Upper lobe of left lung (tissue), 6 donors: Measurements from ENCODE around the gene PPM1F. TPM values are rescaled to one million over a fixed set of nuclear protein-coding genes. Genes with fewer than 3 reads are reported as not detected.
"Not testable (repeated sequence)": the region's sequence is repeated elsewhere in the genome, so short reads cannot be mapped to it uniquely, and the experiment has no call there.

Experiments
- ATAC-seq, 2 donors: fragments of 200-7000 bp; cut with Tn5 transposase; one replicate each; pipeline ENCODE4 v1.9.1; 2022; ENCODE audit warnings: mild to moderate bottlenecking in 2 of 2, moderate library complexity in 2 of 2; ENCODE audit not compliant: low FRiP score in 2 of 2
- DNase-seq, 2 donors: peaks; one replicate each; pipeline ENCODE4 v3.0.0-alpha.2; 2019 to 2020
- H3K27ac ChIP-seq, 4 donors: fragments of 200-600 bp; sonication (generic); one replicate each; pipeline ENCODE4 v1.5.1; 2016 to 2019
- H3K27me3 ChIP-seq, 4 donors: fragments of 200-600 bp; sonication (generic); one replicate each; pipeline ENCODE4 v1.5.1; 2017 to 2019
- H3K36me3 ChIP-seq, 4 donors: fragments of 200-600 bp; sonication (generic); one replicate each; pipeline ENCODE4 v1.5.1; 2016 to 2019
- H3K4me1 ChIP-seq, 4 donors: fragments of 200-600 bp; sonication (generic); one replicate each; pipeline ENCODE4 v1.5.1; 2018 to 2019
- H3K4me3 ChIP-seq, 4 donors: fragments of 200-600 bp; sonication (generic); one replicate each; pipeline ENCODE4 v1.5.1; 2017 to 2019; ENCODE audit warnings: mild to moderate bottlenecking in 2 of 4, moderate library complexity in 1 of 4
- H3K9me3 ChIP-seq, 4 donors: fragments of 200-600 bp; sonication (generic); one replicate each; pipeline ENCODE4 v1.5.1; 2018 to 2019
- EP300 ChIP-seq, 4 donors: sonication (generic); formaldehyde crosslinking; IDR thresholded peaks; one replicate each; pipeline ENCODE4 v1.5.1; 2017; ENCODE audit warnings: antibody characterized with exemption in 4 of 4, control low read depth in 2 of 4
- POLR2A ChIP-seq, 4 donors: fragments of 450-650 bp; IDR thresholded peaks; one replicate each; pipeline ENCODE4 v1.5.1; 2016 to 2017; ENCODE audit warnings: antibody characterized with exemption in 4 of 4, mild to moderate bottlenecking in 2 of 4
- POLR2AphosphoS5 ChIP-seq, 2 donors: sonication (generic); formaldehyde crosslinking; IDR thresholded peaks; one replicate each; pipeline ENCODE4 v1.5.1; 2017; ENCODE audit warnings: antibody characterized with exemption in 2 of 2
- WGBS, 2 donors: methylation state at CpG; one replicate each; pipeline ENCODE4 v1.1.5; 2017 to 2018; 5-methylcytosine and 5-hydroxymethylcytosine counted together
- total RNA-seq, 6 donors: library from RNA; depleted of rRNA in 4 of 6; stranded (reverse); fragments of >200 nt in 4 of 6; gene quantifications; one replicate each; pipeline versions ENCODE4 v1.1.0 to v1.2.1, GENCODE V29; 2016 to 2021
- TF ChIP-seq, protein P1 (sequence below), 6 experiments: fragments of 450-650 bp in 4 of 6; fragments of 200-600 bp in 2 of 6; sonication (generic) in 2 of 6; IDR thresholded peaks; one replicate each; pipeline ENCODE4 v1.5.1; 2016 to 2019; ENCODE audit warnings: antibody characterized with exemption in 6 of 6
- donor health status: DM: no; HTN: no; CAD: no; lungs with moderate emphysema.
- donor health status: DM: no; HTN: yes; CAD: no; lungs with severe emphysema.

The PPM1F gene
- total RNA-seq, 6 donors from 2014 or later: 21.0 to 85.3 (median 33.2) TPM

DNA sequence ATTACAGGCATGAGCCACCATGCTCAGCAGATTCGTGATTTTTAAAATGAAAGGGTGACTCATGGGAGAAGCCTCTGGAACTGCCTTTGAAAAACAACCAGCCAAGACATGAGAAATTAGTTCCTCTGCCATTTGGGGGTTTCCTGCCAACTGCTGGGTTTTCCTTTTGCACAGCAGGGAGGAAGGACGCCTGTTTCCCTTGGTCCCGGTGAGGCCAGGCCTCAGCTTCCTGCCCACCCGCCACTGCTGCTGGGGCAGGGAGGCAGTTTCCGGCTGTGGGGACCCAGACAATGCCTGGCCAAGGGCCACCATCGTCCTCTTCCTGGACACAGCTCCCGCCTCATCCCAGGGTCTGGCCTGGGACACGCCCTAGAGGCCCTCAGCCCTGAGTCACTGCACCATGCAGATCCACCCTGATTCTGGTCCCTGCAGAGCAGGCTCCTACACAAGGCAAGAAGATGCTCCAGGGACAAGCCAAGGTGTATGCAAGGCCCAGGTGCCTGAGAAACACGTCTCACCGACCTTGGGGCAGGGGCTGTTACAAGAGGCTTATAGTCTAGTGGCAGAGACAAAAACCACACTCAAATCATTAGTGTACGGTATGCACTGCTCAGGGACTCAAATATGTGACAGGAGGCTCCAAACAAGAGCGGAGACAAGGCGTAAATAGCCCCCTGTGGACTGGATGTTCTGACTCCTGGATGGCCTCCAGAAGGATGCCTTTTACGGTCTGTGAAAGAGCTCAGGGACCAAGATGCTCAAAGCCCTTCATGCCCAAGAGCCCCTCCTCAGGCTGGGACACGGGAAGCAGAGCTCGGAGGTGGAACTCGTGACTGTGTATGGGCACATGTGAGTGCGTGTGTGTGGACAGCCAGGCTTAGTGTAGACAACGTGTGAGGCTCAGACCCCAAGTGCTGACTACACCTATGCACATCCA is 10.0 kb downstream of the PPM1F start:
- Histone ChIP-seq H3K4me1 (peaks cover 81 to 99% (median 94%) of the 10 kb centered on the region in 4 donors), H3K9me3 (no peaks in the 10 kb centered on the region), H3K27me3 (no peaks in the 10 kb centered on the region), H3K36me3 (peaks cover 0 to 40% (median 17%) of the 10 kb centered on the region in 4 donors), H3K27ac (peak overlapping the region; percentile 93 to 98 (median 96)), H3K4me3 (no peak overlapping the region)
- ATAC-seq (peak; percentile 54 to 66), DNase-seq (peak in 1 of 2 donors; percentile 77)
- WGBS, 2 donors: 32 to 49% methylated on average over 15 to 19 of the region's 19 CpGs
- peak; percentile 93 to 96 for TF ChIP-seq POLR2AphosphoS5 (IDR thresholded peaks at IDR 0.05)
- peak in 3 of 4 donors; percentile 30 to 93 (median 90) for TF ChIP-seq EP300 (IDR thresholded peaks at IDR 0.05)
- TF ChIP-seq, protein P1, sequence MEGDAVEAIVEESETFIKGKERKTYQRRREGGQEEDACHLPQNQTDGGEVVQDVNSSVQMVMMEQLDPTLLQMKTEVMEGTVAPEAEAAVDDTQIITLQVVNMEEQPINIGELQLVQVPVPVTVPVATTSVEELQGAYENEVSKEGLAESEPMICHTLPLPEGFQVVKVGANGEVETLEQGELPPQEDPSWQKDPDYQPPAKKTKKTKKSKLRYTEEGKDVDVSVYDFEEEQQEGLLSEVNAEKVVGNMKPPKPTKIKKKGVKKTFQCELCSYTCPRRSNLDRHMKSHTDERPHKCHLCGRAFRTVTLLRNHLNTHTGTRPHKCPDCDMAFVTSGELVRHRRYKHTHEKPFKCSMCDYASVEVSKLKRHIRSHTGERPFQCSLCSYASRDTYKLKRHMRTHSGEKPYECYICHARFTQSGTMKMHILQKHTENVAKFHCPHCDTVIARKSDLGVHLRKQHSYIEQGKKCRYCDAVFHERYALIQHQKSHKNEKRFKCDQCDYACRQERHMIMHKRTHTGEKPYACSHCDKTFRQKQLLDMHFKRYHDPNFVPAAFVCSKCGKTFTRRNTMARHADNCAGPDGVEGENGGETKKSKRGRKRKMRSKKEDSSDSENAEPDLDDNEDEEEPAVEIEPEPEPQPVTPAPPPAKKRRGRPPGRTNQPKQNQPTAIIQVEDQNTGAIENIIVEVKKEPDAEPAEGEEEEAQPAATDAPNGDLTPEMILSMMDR (IDR thresholded peaks at IDR 0.05): no peak

DNA sequence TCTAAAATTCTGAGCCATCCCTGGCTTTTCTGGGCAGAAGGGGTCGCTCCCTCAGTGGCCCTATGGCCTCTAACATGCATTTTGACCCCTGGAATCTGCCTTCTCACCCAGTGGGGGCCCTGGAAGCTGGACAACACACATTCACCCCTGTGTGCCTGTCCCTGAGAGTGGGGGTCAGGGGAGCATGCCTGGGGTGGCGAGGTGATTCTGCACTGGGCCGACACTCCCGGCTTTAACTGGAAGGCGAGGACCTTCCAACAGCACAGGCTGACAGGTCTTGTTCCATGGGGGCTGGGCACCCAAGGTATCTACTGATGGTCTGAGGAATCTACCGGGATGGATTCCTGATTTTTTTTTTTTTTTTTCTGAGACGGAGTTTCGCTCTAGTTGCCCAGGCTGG is 10.7 kb downstream of the PPM1F start:
- TF ChIP-seq POLR2AphosphoS5 (IDR thresholded peaks at IDR 0.05) (no peak), POLR2A (IDR thresholded peaks at IDR 0.05) (no peak), EP300 (IDR thresholded peaks at IDR 0.05) (no peak)
- TF ChIP-seq, protein P1 (IDR thresholded peaks at IDR 0.05): no peak
- 73 to 83% methylated on average over 8 of the region's 8 CpGs for WGBS, 2 donors
- Histone ChIP-seq H3K4me3 (no peak overlapping the region), H3K27me3 (no peaks in the 10 kb centered on the region), H3K27ac (peak overlapping the region; percentile 93 to 98 (median 96)), H3K9me3 (no peaks in the 10 kb centered on the region), H3K4me1 (peaks cover 83 to 99% (median 94%) of the 10 kb centered on the region in 4 donors), H3K36me3 (peaks cover 0 to 40% (median 17%) of the 10 kb centered on the region in 4 donors)
- ATAC-seq: no peak
- DNase-seq: no peak

DNA sequence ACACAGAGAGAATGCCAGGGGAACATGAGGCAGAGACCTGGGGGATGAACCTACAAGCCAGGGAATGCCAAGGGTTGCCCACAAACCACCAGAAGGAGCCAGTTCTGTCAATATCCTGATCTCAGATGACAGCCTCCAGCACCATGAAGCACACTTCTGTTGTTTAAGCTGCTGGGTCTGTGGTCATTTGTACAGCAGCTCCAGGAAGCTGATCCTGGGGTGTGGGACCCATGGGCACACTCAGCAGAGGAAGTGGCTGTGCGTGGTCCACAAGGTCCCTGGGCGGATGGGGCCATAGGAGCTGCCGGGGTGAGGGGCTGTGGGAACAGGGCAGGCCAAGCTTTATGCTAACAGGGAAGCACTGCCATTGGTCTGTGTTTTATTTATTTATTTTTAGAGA is 12.1 kb downstream of the PPM1F start:
- peak in 1 of 2 donors; percentile 67 for DNase-seq
- 49 to 56% methylated on average over 3 of the region's 3 CpGs for WGBS, 2 donors
- no peak overlapping the region for H3K4me3 ChIP-seq
- H3K9me3 ChIP-seq: no peaks in the 10 kb centered on the region
- no peak for ATAC-seq
- peaks cover 90 to 99% (median 94%) of the 10 kb centered on the region in 4 donors for H3K4me1 ChIP-seq
- peak overlapping the region; percentile 93 to 98 (median 96) for H3K27ac ChIP-seq
- H3K27me3 ChIP-seq: no peaks in the 10 kb centered on the region
- peaks cover 0 to 37% (median 14%) of the 10 kb centered on the region in 4 donors for H3K36me3 ChIP-seq
- TF ChIP-seq EP300 (IDR thresholded peaks at IDR 0.05) (peak in 2 of 4 donors; percentile 22 to 40), POLR2AphosphoS5 (IDR thresholded peaks at IDR 0.05) (peak in 1 of 2 donors; percentile 50), POLR2A (IDR thresholded peaks at IDR 0.05) (no peak)
- TF ChIP-seq, protein P1 (IDR thresholded peaks at IDR 0.05): no peak

DNA sequence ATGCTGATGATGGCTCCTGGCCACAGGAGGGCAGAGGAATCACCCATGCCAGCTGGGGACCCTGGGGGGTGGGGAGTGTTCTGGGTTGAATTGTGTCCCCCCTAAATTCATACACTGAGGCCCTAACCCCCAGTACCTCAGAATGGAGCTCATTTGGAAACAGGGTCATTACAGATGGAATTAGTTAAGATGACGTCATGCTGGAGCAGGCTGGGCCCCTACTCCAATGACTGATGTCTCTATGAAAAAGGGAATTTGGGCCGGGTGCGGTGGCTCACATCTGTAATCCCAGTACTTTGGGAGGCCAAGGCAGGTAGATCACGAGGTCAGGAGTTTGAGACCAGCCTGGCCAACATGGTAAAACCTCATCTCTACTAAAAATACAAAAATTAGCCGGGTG is 12.7 kb downstream of the PPM1F start:
- not testable (repeated sequence) for H3K9me3 ChIP-seq
- H3K4me1 ChIP-seq: peaks cover 85 to 95% (median 91%) of the 10 kb centered on the region in 4 donors
- peak overlapping the region; percentile 93 to 98 (median 96) for H3K27ac ChIP-seq

DNA sequence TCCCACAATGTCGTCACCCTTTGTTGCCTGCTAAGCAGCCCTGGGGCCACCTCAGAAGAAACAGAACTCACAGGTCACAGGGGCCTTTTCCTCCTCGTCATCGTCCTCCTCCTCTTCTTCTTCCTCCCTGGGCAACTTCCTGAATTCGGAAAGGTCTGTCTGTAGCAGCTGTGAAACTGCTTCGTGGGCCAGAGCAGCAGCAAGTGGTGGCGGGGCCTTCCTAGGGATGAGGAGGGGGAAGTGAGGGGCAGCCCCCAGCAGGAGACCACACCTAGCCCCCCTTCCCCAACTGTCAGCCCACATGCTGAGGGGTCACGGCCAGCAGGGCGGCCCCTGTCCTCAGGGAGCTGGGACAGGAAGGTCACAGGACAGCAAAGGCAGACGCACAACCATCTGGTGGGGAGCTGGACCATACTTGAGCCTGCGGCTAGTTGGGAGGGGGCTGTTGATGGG is 13.2 kb downstream of the PPM1F start:
- TF ChIP-seq POLR2A (IDR thresholded peaks at IDR 0.05): peak in 1 of 4 donors; percentile 22
- TF ChIP-seq POLR2AphosphoS5 (IDR thresholded peaks at IDR 0.05): no peak
- 28 to 34% methylated on average over 5 to 10 of the region's 10 CpGs for WGBS, 2 donors
- Histone ChIP-seq H3K9me3 (no peaks in the 10 kb centered on the region), H3K36me3 (peaks cover 0 to 34% (median 6%) of the 10 kb centered on the region in 4 donors), H3K4me3 (no peak overlapping the region), H3K27me3 (no peaks in the 10 kb centered on the region), H3K27ac (peak overlapping the region; percentile 93 to 98 (median 96)), H3K4me1 (peaks cover 82 to 91% (median 88%) of the 10 kb centered on the region in 4 donors)
- ATAC-seq: no peak
- peak in 1 of 2 donors; percentile 56 for DNase-seq

More for the DNA sequence above, 12.7 kb downstream of the PPM1F start:
- ATAC-seq, H3K27me3 ChIP-seq, DNase-seq, H3K4me3 ChIP-seq: not testable (repeated sequence)
- 82 to 83% methylated on average over 5 of the region's 5 CpGs for WGBS, 2 donors
- peaks cover 0 to 37% (median 9%) of the 10 kb centered on the region in 4 donors for H3K36me3 ChIP-seq
